H1 (cell line): ENCODE data around the gene PTPA.

Experiments used
- BACH1 ChIP-seq: IDR thresholded peaks from 2 replicates; pipeline ENCODE4 v1.6.1; 2012; ENCODE audit warnings: low read length, improper control_type of control experiment
- CREB1 ChIP-seq: IDR thresholded peaks from 2 replicates; pipeline ENCODE4 v1.6.1; 2012; ENCODE audit warnings: inconsistent platforms
- CTCF ChIP-seq, 3 experiments: IDR thresholded peaks; 1 replicate in 2 of 3; 2 replicates in 1 of 3; pipeline versions ENCODE4 v1.5.1 to v1.6.1; 2011; ENCODE audit warnings: low read length in 3 of 3, mild to moderate bottlenecking in 3 of 3, inconsistent platforms in 2 of 3, low read depth in 1 of 3, moderate library complexity in 1 of 3; ENCODE audit not compliant: insufficient read depth in 1 of 3; ENCODE audit errors: control extremely low read depth in 1 of 3
- EGR1 ChIP-seq: IDR thresholded peaks from 2 replicates; pipeline ENCODE4 v1.6.1; 2011; ENCODE audit warnings: low read depth, low read length, borderline replicate concordance
- FOSL1 ChIP-seq: IDR thresholded peaks from 2 replicates; pipeline ENCODE4 v1.6.1; 2011; ENCODE audit warnings: mild to moderate bottlenecking, low read depth, low read length, moderate library complexity; ENCODE audit not compliant: insufficient read depth
- KDM5A ChIP-seq: fragments of 200-600 bp; IDR thresholded peaks from 2 replicates; pipeline ENCODE4 v1.7.1; 2012; ENCODE audit warnings: mild to moderate bottlenecking, low read length, inconsistent platforms, mixed read lengths
- POLR2A ChIP-seq, 2 experiments: IDR thresholded peaks; 1 replicate in 1 of 2; 2 replicates in 1 of 2; pipeline ENCODE4 v1.6.1; 2011; ENCODE audit warnings: low read depth in 2 of 2, low read length in 2 of 2, mild to moderate bottlenecking in 2 of 2; ENCODE audit errors: control extremely low read depth in 1 of 2
- RNF2 ChIP-seq: fragments of 200-900, 300-1000 bp; sonication (generic); IDR thresholded peaks from 2 replicates; pipeline ENCODE4 v1.7.1; 2016; ENCODE audit warnings: borderline replicate concordance, low read depth, mild to moderate bottlenecking, antibody characterized with exemption, low read length; ENCODE audit not compliant: poor library complexity, severe bottlenecking; ENCODE audit errors: missing control alignments
- RXRA ChIP-seq: IDR thresholded peaks from 2 replicates; pipeline ENCODE4 v1.6.1; 2011; ENCODE audit warnings: low read depth, mild to moderate bottlenecking, low read length, moderate library complexity; ENCODE audit not compliant: insufficient read depth
- SRF ChIP-seq: IDR thresholded peaks from 2 replicates; pipeline ENCODE4 v1.6.1; 2011; ENCODE audit warnings: mild to moderate bottlenecking, low read depth, low read length, moderate library complexity
- ZNF274 ChIP-seq: IDR thresholded peaks from 2 replicates; pipeline ENCODE4 v1.7.0; 2012; ENCODE audit warnings: low read length, borderline replicate concordance; ENCODE audit errors: extremely low read depth

DNA sequence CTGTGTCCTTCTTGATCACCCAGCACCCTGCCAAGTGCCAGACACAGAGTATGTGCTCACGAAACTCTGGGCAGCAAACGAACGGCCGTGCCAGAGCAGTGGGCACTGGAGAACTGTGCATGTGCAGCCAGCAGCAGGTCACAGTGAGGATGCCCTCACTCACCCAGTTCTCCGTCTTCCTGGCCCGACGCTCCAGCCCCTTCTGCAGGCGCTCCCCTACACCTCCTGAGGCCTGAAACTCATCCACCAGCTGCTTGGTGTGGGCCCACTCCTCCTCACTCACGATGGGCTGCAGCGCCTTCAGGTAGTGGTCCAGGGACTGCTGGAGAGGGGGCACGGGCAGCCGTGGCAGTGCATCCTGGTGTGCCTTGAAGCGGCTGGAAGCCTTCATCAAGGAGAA is 3.6 kb upstream of the PTPA start:
- TF ChIP-seq POLR2A (IDR thresholded peaks at IDR 0.05; ENCODE audit: control extremely low read depth in 1 of 2, low read depth in 2 of 2, low read length in 2 of 2) (no peak), SRF (no peak), BACH1 (no peak), KDM5A (no peak), CTCF (IDR thresholded peaks at IDR 0.05; ENCODE audit: control extremely low read depth in 1 of 3, insufficient read depth in 1 of 3, low read depth in 1 of 3, low read length in 3 of 3) (no peak), RNF2 (no peak), ZNF274 (no peak), FOSL1 (no peak), CREB1 (no peak), EGR1 (no peak), RXRA (no peak)
